LoVo (cell line): ENCODE data around the gene TPRN.

Experiments used
- DNase-seq: peaks from one replicate; pipeline ENCODE4 v3.0.0-alpha.2; 2016; ENCODE audit warnings: low spot score

The TPRN gene

GRCh38 chr9:137235424-137236237 is 35.1 kb upstream of the TPRN start:
- no peak for DNase-seq

- DNase-seq = no peak
Observed at GRCh38 chr9:137234758-137235423, 34.4 kb upstream of the TPRN start.

GRCh38 chr9:137234055-137234697 is 33.6 kb upstream of the TPRN start:
- DNase-seq = no peak

GRCh38 chr9:137233143-137233980 is 32.8 kb upstream of the TPRN start:
- DNase-seq = no peak

GRCh38 chr9:137232510-137232909 is 32.0 kb upstream of the TPRN start:
- DNase-seq = no peak

GRCh38 chr9:137232101-137232500 is 31.6 kb upstream of the TPRN start:
- no peak for DNase-seq

GRCh38 chr9:137231372-137232039 is 31.0 kb upstream of the TPRN start:
- no peak for DNase-seq

GRCh38 chr9:137230705-137231371 is 30.3 kb upstream of the TPRN start, which contains the start of gene SLC34A3:
SLC34A3 (plus strand) TSS chr9:137230901; CDS start chr9:137231703, 802 bp downstream.
- no peak for DNase-seq

GRCh38 chr9:137229903-137230704 is 29.6 kb upstream of the TPRN start:
- DNase-seq = no peak

GRCh38 chr9:137228968-137229896 is 28.7 kb upstream of the TPRN start:
- no peak for DNase-seq

GRCh38 chr9:137228506-137228967 is 28.0 kb upstream of the TPRN start:
- no peak for DNase-seq

- no peak for DNase-seq
Observed at GRCh38 chr9:137227853-137228505, 27.4 kb upstream of the TPRN start.

- peak; percentile 83 for DNase-seq
Observed at GRCh38 chr9:137227054-137227852, 26.7 kb upstream of the TPRN start, which contains the start of gene RNF224. RNF224 (plus strand) TSS chr9:137227502; CDS start chr9:137228336, 834 bp downstream.

GRCh38 chr9:137226338-137227053 is 26.0 kb upstream of the TPRN start:
- DNase-seq = peak; percentile 67

GRCh38 chr9:137225699-137226331 is 25.3 kb upstream of the TPRN start:
- DNase-seq = no peak
